ENCODE measurements around the gene YPEL1.

GRCh38 chr22:21754523-21754922 lies 18.9 kb upstream of the YPEL1 start:
- TF ChIP-seq CTCF (IDR thresholded peaks at IDR 0.05) = no peak
- TF ChIP-seq EZH2 (IDR thresholded peaks at IDR 0.05; ENCODE audit: borderline replicate concordance, insufficient read depth, low read depth, low read length, poor library complexity, severe bottlenecking) = no peak

Measured in B cell (primary cell).